Type B pancreatic cell (in vitro differentiated cells): ENCODE data around the gene LARP1B. TPM values are rescaled to one million over a fixed set of nuclear protein-coding genes. Genes with fewer than 3 reads are reported as not detected.
"Not testable (repeated sequence)": the region's sequence is repeated elsewhere in the genome, so short reads cannot be mapped to it uniquely, and the experiment has no call there.

Experiments
- DNase-seq: peaks from one replicate; pipeline ENCODE4 v3.0.0; 2021; ENCODE audit warnings: mixed read lengths; ENCODE audit not compliant: unreplicated experiment; ENCODE audit errors: extremely low spot score
- H3K27ac Mint-ChIP-seq: 2 replicates; pipeline ENCODE4 v1.8.0; 2021; ENCODE audit warnings: mild to moderate bottlenecking, mixed read lengths
- H3K27me3 Mint-ChIP-seq: 2 replicates; pipeline ENCODE4 v1.8.0; 2021; ENCODE audit warnings: mixed read lengths
- H3K36me3 Mint-ChIP-seq: 2 replicates; pipeline ENCODE4 v1.8.0; 2021; ENCODE audit warnings: mixed read lengths
- H3K4me1 Mint-ChIP-seq: one replicate; pipeline ENCODE4 v1.8.0; 2021; ENCODE audit warnings: mixed read lengths; ENCODE audit not compliant: unreplicated experiment
- H3K4me3 Mint-ChIP-seq: 2 replicates; pipeline ENCODE4 v1.8.0; 2021; ENCODE audit warnings: mild to moderate bottlenecking, mixed read lengths
- H3K9me3 Mint-ChIP-seq: 2 replicates; pipeline ENCODE4 v1.8.0; 2021; ENCODE audit warnings: mixed read lengths
- total RNA-seq: library from RNA; stranded (reverse); gene quantifications from 2 replicates; pipeline ENCODE4 v1.2.1, GENCODE V29; 2021; ENCODE audit warnings: low replicate concordance
- TF ChIP-seq, protein P1 (sequence below): fragments of 200-600 bp; sonication (generic); conservative IDR thresholded peaks from 2 replicates; pipeline ENCODE4 v1.5.0; 2021; ENCODE audit warnings: antibody characterized with exemption, mild to moderate bottlenecking

LARP1B gene
- total RNA-seq, 1 donor from 2014 or later: 16.1 TPM

DNA sequence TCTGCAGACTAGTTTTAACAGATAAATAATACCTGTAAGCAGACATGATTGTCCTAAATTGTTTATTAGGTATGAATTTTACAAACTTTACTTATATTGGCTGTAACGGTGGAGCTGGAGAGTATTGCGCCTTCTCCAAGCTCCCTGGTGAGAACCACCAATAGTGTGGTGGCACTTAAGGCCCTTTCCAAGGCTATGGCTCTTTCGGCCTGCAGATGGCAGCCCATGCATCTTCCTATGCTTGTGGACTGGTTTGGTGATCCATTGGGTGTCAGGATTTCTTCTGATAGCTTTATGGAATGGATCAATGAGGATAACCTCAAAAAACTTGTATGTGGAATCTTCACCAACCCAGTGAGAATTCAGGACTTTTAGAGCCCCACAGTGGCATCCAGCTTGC, 7.8 kb downstream of the LARP1B start:
- Mint-ChIP-seq H3K27me3 (no peaks in the 10 kb centered on the region), H3K9me3 (no peaks in the 10 kb centered on the region), H3K4me3 (no peak overlapping the region), H3K4me1 (peaks cover 3% of the 10 kb centered on the region), H3K27ac (no peak overlapping the region), H3K36me3 (no peaks in the 10 kb centered on the region)
- TF ChIP-seq, protein P1, sequence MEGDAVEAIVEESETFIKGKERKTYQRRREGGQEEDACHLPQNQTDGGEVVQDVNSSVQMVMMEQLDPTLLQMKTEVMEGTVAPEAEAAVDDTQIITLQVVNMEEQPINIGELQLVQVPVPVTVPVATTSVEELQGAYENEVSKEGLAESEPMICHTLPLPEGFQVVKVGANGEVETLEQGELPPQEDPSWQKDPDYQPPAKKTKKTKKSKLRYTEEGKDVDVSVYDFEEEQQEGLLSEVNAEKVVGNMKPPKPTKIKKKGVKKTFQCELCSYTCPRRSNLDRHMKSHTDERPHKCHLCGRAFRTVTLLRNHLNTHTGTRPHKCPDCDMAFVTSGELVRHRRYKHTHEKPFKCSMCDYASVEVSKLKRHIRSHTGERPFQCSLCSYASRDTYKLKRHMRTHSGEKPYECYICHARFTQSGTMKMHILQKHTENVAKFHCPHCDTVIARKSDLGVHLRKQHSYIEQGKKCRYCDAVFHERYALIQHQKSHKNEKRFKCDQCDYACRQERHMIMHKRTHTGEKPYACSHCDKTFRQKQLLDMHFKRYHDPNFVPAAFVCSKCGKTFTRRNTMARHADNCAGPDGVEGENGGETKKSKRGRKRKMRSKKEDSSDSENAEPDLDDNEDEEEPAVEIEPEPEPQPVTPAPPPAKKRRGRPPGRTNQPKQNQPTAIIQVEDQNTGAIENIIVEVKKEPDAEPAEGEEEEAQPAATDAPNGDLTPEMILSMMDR: peak; percentile 41
- DNase-seq: no peak

DNA sequence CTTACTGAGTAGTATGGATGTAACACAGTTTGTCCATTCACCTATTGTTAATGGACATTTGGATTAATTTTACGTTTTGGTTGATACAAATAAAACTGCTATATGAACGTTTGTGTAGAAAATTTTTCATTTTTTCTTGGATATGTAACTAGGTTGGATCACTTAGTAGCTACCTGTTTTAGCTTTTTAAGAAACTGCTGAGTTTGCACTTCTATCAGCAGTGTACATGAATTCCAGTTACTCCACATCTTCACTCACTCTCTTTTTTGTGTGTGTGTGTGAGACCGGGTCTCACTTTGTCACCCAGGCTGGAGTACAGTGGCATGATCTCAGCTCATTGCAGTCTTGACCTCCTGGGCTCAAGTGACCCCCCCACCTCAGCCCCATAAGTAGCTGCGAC, 15.4 kb downstream of the LARP1B start:
- TF ChIP-seq, protein P1: no peak
- no peak for DNase-seq
- Mint-ChIP-seq H3K27me3 (no peaks in the 10 kb centered on the region), H3K4me1 (no peaks in the 10 kb centered on the region), H3K4me3 (no peak overlapping the region), H3K9me3 (no peaks in the 10 kb centered on the region), H3K36me3 (peaks cover 11% of the 10 kb centered on the region), H3K27ac (no peak overlapping the region)

DNA sequence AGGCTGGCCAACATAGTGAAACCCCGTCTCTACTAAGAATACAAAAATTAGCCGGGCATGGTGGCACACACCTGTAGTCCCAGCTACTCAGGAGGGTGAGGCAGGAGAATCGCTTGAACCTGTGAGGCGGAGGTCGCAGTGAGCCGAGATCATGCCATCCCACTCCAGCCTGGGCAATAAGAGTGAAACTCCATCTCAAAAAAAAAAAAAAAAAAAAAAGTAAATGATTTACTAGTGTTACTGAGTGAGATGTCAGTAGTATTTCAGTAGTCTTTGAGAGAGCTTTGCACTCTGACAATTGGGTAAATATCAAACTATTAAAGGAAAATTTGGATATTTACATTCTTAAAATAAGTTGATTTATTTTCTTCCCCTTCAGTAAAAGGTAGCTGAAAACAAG, 34.2 kb downstream of the LARP1B start:
- H3K27me3 Mint-ChIP-seq, H3K4me3 Mint-ChIP-seq, H3K4me1 Mint-ChIP-seq, H3K27ac Mint-ChIP-seq, H3K9me3 Mint-ChIP-seq, DNase-seq: not testable (repeated sequence)
- peaks cover 29% of the 10 kb centered on the region for H3K36me3 Mint-ChIP-seq

DNA sequence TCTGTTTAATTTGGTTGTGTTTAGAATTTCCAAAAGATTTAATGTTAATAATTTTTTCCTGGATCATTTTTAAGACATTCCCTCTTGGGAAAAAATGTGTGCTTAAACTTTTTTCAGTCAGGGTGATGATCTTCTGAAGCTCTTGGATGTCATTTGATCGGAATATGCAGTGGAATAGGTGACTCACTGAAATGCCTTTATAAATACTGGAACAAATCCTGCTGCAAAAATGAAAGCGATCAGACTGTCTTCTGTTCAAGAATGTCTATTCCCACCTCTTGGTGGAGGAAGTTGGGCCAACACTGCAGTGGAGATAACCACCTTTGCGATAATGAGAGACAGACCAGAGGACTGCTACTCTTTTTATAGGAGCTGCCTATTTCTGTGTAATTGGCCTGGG, 46.7 kb downstream of the LARP1B start:
- DNase-seq: no peak
- Mint-ChIP-seq H3K27me3 (no peaks in the 10 kb centered on the region), H3K9me3 (no peaks in the 10 kb centered on the region), H3K4me1 (no peaks in the 10 kb centered on the region), H3K27ac (no peak overlapping the region), H3K36me3 (peaks cover 8% of the 10 kb centered on the region), H3K4me3 (no peak overlapping the region)
- TF ChIP-seq, protein P1: no peak

DNA sequence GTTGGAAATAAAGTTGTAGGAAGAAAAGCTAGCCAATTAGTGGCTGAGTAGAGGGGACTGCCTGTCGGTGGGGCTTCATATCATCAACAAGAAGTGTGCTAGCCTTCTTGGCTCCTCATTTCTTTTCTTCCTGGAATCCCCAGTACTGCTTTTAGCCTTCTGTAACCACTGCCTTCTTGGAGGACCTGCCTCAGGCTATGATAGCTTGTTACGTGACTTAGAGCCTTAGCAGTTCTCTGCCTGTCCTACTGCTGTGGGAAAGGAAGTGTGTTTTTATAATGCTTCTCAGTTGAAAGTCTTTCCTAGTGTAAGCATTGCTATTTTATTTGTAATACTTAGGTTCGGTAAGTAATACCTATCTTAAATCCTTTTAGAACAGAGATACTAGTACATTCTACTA, 61.9 kb downstream of the LARP1B start:
- Mint-ChIP-seq H3K4me3 (no peak overlapping the region), H3K27ac (no peak overlapping the region), H3K9me3 (no peaks in the 10 kb centered on the region), H3K36me3 (peaks cover 24% of the 10 kb centered on the region), H3K4me1 (no peaks in the 10 kb centered on the region), H3K27me3 (no peaks in the 10 kb centered on the region)
- no peak for DNase-seq
- TF ChIP-seq, protein P1: no peak

DNA sequence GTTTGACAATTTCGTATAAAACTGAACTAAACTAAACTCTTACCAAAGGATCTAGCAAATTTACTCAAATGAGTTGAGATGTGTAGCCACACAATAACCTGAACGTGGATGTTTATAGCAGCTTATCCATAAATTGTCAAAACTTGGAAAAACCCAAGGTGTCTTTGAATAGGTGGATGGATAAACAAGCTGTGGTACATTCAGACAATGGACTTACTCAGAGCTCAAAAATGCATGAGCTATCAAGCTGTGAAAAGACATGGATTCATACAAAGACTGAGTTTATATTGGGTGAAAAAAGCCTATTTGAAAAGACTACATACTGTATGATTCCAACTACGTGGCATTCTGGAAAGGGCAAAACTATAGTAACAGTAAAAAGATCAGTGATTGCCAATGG, 69.5 kb downstream of the LARP1B start:
- TF ChIP-seq, protein P1: no peak
- Mint-ChIP-seq H3K9me3 (peaks cover 10% of the 10 kb centered on the region), H3K4me1 (no peaks in the 10 kb centered on the region), H3K27me3 (no peaks in the 10 kb centered on the region), H3K27ac (no peak overlapping the region), H3K36me3 (peaks cover 21% of the 10 kb centered on the region), H3K4me3 (no peak overlapping the region)
- DNase-seq: no peak
